ENCODE data around the gene RGS3. TPM values are rescaled to one million over a fixed set of nuclear protein-coding genes. Genes with fewer than 3 reads are reported as not detected.

The RGS3 gene
- total RNA-seq, 2 donors from 2014 or later: 23.0 to 85.8 TPM

- no peak for ATAC-seq (replicated peaks)
- Mint-ChIP-seq H3K27ac (no peak overlapping the region), H3K27me3 (no peaks in the 10 kb centered on the region), H3K9me3 (no peaks in the 10 kb centered on the region), H3K36me3 (ENCODE audit: low read depth) (peaks cover 75% of the 10 kb centered on the region), H3K4me1 (peaks cover 16% of the 10 kb centered on the region), H3K4me3 (no peak overlapping the region)
These were observed 130.3 kb downstream of the RGS3 start for GRCh38 chr9:113593682-113594281.

GRCh38 chr9:113594484-113595299 is 131.2 kb downstream of the RGS3 start:
- no peak overlapping the region for H3K27ac Mint-ChIP-seq
- H3K9me3 Mint-ChIP-seq: no peaks in the 10 kb centered on the region
- H3K36me3 Mint-ChIP-seq (ENCODE audit: low read depth): peaks cover 75% of the 10 kb centered on the region
- no peak overlapping the region for H3K4me3 Mint-ChIP-seq
- peaks cover 15% of the 10 kb centered on the region for H3K4me1 Mint-ChIP-seq
- H3K27me3 Mint-ChIP-seq: no peaks in the 10 kb centered on the region
- no peak for ATAC-seq (replicated peaks)

GRCh38 chr9:113596616-113597320 is 133.2 kb downstream of the RGS3 start:
- Mint-ChIP-seq H3K27ac (no peak overlapping the region), H3K27me3 (no peaks in the 10 kb centered on the region), H3K4me3 (no peak overlapping the region), H3K9me3 (no peaks in the 10 kb centered on the region), H3K4me1 (peaks cover 9% of the 10 kb centered on the region), H3K36me3 (ENCODE audit: low read depth) (peaks cover 60% of the 10 kb centered on the region)
- ATAC-seq (replicated peaks): no peak

GRCh38 chr9:113597390-113598241 is 134.1 kb downstream of the RGS3 start:
- Mint-ChIP-seq H3K27ac (peak overlapping the region; percentile 75), H3K36me3 (ENCODE audit: low read depth) (peaks cover 52% of the 10 kb centered on the region), H3K27me3 (no peaks in the 10 kb centered on the region), H3K4me1 (peaks cover 9% of the 10 kb centered on the region), H3K9me3 (no peaks in the 10 kb centered on the region), H3K4me3 (no peak overlapping the region)
- ATAC-seq (replicated peaks): no peak

- Mint-ChIP-seq H3K4me3 (no peak overlapping the region), H3K9me3 (no peaks in the 10 kb centered on the region), H3K4me1 (peaks cover 5% of the 10 kb centered on the region), H3K36me3 (ENCODE audit: low read depth) (peaks cover 43% of the 10 kb centered on the region), H3K27me3 (no peaks in the 10 kb centered on the region), H3K27ac (peak overlapping the region; percentile 75)
- no peak for ATAC-seq (replicated peaks)
These were observed 134.9 kb downstream of the RGS3 start for GRCh38 chr9:113598451-113598850.

- H3K4me3 Mint-ChIP-seq: no peak overlapping the region
- H3K4me1 Mint-ChIP-seq: peaks cover 5% of the 10 kb centered on the region
- peaks cover 40% of the 10 kb centered on the region for H3K36me3 Mint-ChIP-seq (ENCODE audit: low read depth)
- ATAC-seq (replicated peaks): no peak
- H3K9me3 Mint-ChIP-seq: no peaks in the 10 kb centered on the region
- H3K27ac Mint-ChIP-seq: no peak overlapping the region
- no peaks in the 10 kb centered on the region for H3K27me3 Mint-ChIP-seq
These were observed 135.4 kb downstream of the RGS3 start for GRCh38 chr9:113598883-113599282.

GRCh38 chr9:113599646-113600022 is 136.1 kb downstream of the RGS3 start:
- H3K27ac Mint-ChIP-seq: peak overlapping the region; percentile 43
- H3K27me3 Mint-ChIP-seq: no peaks in the 10 kb centered on the region
- H3K36me3 Mint-ChIP-seq (ENCODE audit: low read depth): peaks cover 35% of the 10 kb centered on the region
- peaks cover 5% of the 10 kb centered on the region for H3K4me1 Mint-ChIP-seq
- H3K4me3 Mint-ChIP-seq: no peak overlapping the region
- ATAC-seq (replicated peaks): no peak
- H3K9me3 Mint-ChIP-seq: no peaks in the 10 kb centered on the region

- no peak overlapping the region for H3K4me3 Mint-ChIP-seq
- ATAC-seq (replicated peaks): no peak
- H3K27me3 Mint-ChIP-seq: no peaks in the 10 kb centered on the region
- peaks cover 31% of the 10 kb centered on the region for H3K36me3 Mint-ChIP-seq (ENCODE audit: low read depth)
- H3K9me3 Mint-ChIP-seq: no peaks in the 10 kb centered on the region
- peaks cover 5% of the 10 kb centered on the region for H3K4me1 Mint-ChIP-seq
- peak overlapping the region; percentile 43 for H3K27ac Mint-ChIP-seq
These were observed 136.7 kb downstream of the RGS3 start for GRCh38 chr9:113600023-113600823.

GRCh38 chr9:113600871-113601614 is 137.5 kb downstream of the RGS3 start:
- Mint-ChIP-seq H3K4me3 (peak overlapping the region; percentile 46), H3K9me3 (no peaks in the 10 kb centered on the region), H3K36me3 (ENCODE audit: low read depth) (peaks cover 23% of the 10 kb centered on the region), H3K27me3 (no peaks in the 10 kb centered on the region), H3K4me1 (peaks cover 5% of the 10 kb centered on the region), H3K27ac (peak overlapping the region; percentile 83)
- no peak for ATAC-seq (replicated peaks)

GRCh38 chr9:113601656-113602055 is 138.1 kb downstream of the RGS3 start:
- peaks cover 17% of the 10 kb centered on the region for H3K36me3 Mint-ChIP-seq (ENCODE audit: low read depth)
- no peaks in the 10 kb centered on the region for H3K27me3 Mint-ChIP-seq
- no peak for ATAC-seq (replicated peaks)
- H3K4me3 Mint-ChIP-seq: peak overlapping the region; percentile 46
- no peaks in the 10 kb centered on the region for H3K9me3 Mint-ChIP-seq
- H3K27ac Mint-ChIP-seq: peak overlapping the region; percentile 83
- peaks cover 5% of the 10 kb centered on the region for H3K4me1 Mint-ChIP-seq

GRCh38 chr9:113602126-113603047 is 138.9 kb downstream of the RGS3 start:
- Mint-ChIP-seq H3K4me3 (peak overlapping the region; percentile 46), H3K4me1 (peaks cover 5% of the 10 kb centered on the region), H3K9me3 (no peaks in the 10 kb centered on the region), H3K36me3 (ENCODE audit: low read depth) (peaks cover 10% of the 10 kb centered on the region), H3K27ac (peak overlapping the region; percentile 83), H3K27me3 (no peaks in the 10 kb centered on the region)
- peak; percentile 99 for ATAC-seq (replicated peaks)

GRCh38 chr9:113603048-113603375 is 139.5 kb downstream of the RGS3 start:
- Mint-ChIP-seq H3K4me1 (peaks cover 5% of the 10 kb centered on the region), H3K27ac (peak overlapping the region; percentile 13), H3K4me3 (no peak overlapping the region), H3K27me3 (no peaks in the 10 kb centered on the region), H3K9me3 (no peaks in the 10 kb centered on the region), H3K36me3 (ENCODE audit: low read depth) (peaks cover 3% of the 10 kb centered on the region)
- ATAC-seq (replicated peaks): no peak

Measured in activated T-helper 17 cell treated with anti-CD3 and anti-CD28 coated beads, Interleukin-2, amount 50 U/mL, for 72 hours (primary cell).